CD8-positive, alpha-beta memory T cell (primary cell): ENCODE measurements around the gene NRF1. TPM values are rescaled to one million over a fixed set of nuclear protein-coding genes. Genes with fewer than 3 reads are reported as not detected.
"Not testable (repeated sequence)": the region's sequence is repeated elsewhere in the genome, so short reads cannot be mapped to it uniquely, and the experiment has no call there.

Experiments
- CTCF ChIA-PET: fragments of 350-600 bp; sonication (Branson Sonifier 250); formaldehyde crosslinking; loops from one replicate; lab custom pipeline; 2021; ENCODE audit warnings: antibody characterized with exemption; lab: Charles Lee
- POLR2A ChIA-PET: fragments of 350-600 bp; sonication (Branson Sonifier 250); formaldehyde crosslinking; loops from one replicate; lab custom pipeline; 2021; ENCODE audit warnings: antibody characterized with exemption; lab: Charles Lee
- DNase-seq, 5 donors: peaks; one replicate each; pipeline versions ENCODE4 v3.0.0 to v3.0.0-alpha.2; 2020 to 2022; ENCODE audit warnings: mixed read lengths in 1 of 5
- H3K27ac ChIP-seq: one replicate; pipeline ENCODE4 v1.7.0; 2013; ENCODE audit warnings: low read depth, mild to moderate bottlenecking, low read length, moderate library complexity
- H3K27me3 ChIP-seq: 2 replicates; pipeline ENCODE4 v1.7.0; 2013; ENCODE audit warnings: low read length, mild to moderate bottlenecking; ENCODE audit not compliant: insufficient read depth, poor library complexity, severe bottlenecking
- H3K36me3 ChIP-seq: 2 replicates; pipeline ENCODE4 v1.7.0; 2013; ENCODE audit warnings: mild to moderate bottlenecking, low read length, moderate library complexity; ENCODE audit not compliant: insufficient read depth
- H3K4me1 ChIP-seq: 2 replicates; pipeline ENCODE4 v1.7.0; 2013; ENCODE audit warnings: mild to moderate bottlenecking, low read length, moderate library complexity; ENCODE audit not compliant: insufficient read depth
- H3K4me3 ChIP-seq: 2 replicates; pipeline ENCODE4 v1.7.0; 2013; ENCODE audit warnings: mild to moderate bottlenecking, low read length
- H3K9me3 ChIP-seq: 2 replicates; pipeline ENCODE4 v1.7.0; 2013; ENCODE audit warnings: mild to moderate bottlenecking, low read length
- H3K27ac Mint-ChIP-seq, 8 donors: one replicate each; pipeline ENCODE4 v1.8.0; 2020 to 2021; ENCODE audit warnings: mixed read lengths in 8 of 8, mild to moderate bottlenecking in 6 of 8, inconsistent platforms in 3 of 8, moderate library complexity in 3 of 8
- H3K27me3 Mint-ChIP-seq, 2 donors: one replicate each; pipeline ENCODE4 v1.8.0; 2020 to 2021; ENCODE audit warnings: mixed read lengths in 2 of 2, mild to moderate bottlenecking in 1 of 2, moderate library complexity in 1 of 2
- H3K36me3 Mint-ChIP-seq, 3 donors: one replicate each; pipeline ENCODE4 v1.8.0; 2020 to 2021; ENCODE audit warnings: mixed read lengths in 3 of 3, inconsistent platforms in 1 of 3, mild to moderate bottlenecking in 1 of 3
- H3K4me1 Mint-ChIP-seq, 3 donors: one replicate each; pipeline ENCODE4 v1.8.0; 2020 to 2021; ENCODE audit warnings: mixed read lengths in 3 of 3, inconsistent platforms in 1 of 3, mild to moderate bottlenecking in 1 of 3
- H3K4me3 Mint-ChIP-seq, 7 donors: one replicate each; pipeline ENCODE4 v1.8.0; 2020 to 2021; ENCODE audit warnings: mixed read lengths in 7 of 7, mild to moderate bottlenecking in 6 of 7, moderate library complexity in 4 of 7, inconsistent platforms in 2 of 7
- H3K9me3 Mint-ChIP-seq, 5 donors: one replicate each; pipeline ENCODE4 v1.8.0; 2020 to 2022; ENCODE audit warnings: mixed read lengths in 5 of 5, mild to moderate bottlenecking in 3 of 5, moderate library complexity in 2 of 5, inconsistent platforms in 1 of 5
- polyA plus RNA-seq: library from polyadenylated mRNA; unstranded; fragments of 300-500 nt; fragmentation: Illumina TruSeq; gene quantifications from one replicate; pipeline ENCODE4 v1.2.3, GENCODE V29; 2021
- total RNA-seq, 2 experiments: library from RNA; stranded (reverse); gene quantifications; one replicate each; pipeline ENCODE4 v1.2.3, GENCODE V29; 2021

NRF1 gene
- total and polyA plus RNA-seq, 3 experiments from 2014 or later: 22.6 to 23.7 (median 23.3) TPM

DNA sequence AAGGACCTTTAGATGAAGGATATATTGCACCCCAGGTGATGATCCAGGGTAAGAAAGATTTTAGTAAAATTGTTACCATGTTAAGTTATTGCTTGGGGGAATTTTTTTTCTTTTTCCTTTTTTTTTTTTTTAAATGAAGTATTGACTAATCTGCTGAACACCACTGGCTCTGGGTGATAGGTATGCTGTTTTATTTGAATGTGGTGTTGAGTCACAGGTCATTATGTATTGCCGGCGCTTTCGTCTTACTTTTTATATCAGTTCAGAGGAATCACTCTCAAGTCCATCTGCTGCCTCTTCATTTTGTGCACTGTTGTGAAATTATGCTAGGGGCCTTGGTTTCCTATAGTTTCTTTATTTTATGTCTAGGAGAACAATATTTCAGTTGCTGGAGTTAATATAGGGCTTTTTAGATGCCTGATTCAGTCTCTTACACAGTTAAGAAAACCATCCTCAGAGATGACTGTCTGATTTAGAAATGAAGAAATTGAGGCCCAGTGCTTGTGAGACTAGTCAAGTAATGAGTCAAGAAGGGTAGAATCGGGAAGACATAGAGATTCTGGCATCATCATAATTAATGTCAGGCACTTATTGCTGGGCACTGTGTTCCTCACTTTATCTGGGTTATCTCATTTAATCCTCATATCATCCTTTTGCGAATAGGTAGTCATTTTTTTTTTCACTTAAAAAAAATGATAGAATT, 38.7 kb downstream of the NRF1 start:
- Histone ChIP-seq H3K4me1 (peaks cover 7% of the 10 kb centered on the region), H3K27me3 (no peaks in the 10 kb centered on the region), H3K4me3 (no peak overlapping the region), H3K36me3 (no peaks in the 10 kb centered on the region), H3K9me3 (no peaks in the 10 kb centered on the region), H3K27ac (no peak overlapping the region)
- Mint-ChIP-seq H3K27me3 (peaks cover 0 to 2% of the 10 kb centered on the region in 2 donors), H3K36me3 (peaks cover 3 to 32% (median 6%) of the 10 kb centered on the region in 3 donors), H3K27ac (peak overlapping the region in 2 of 8 donors; percentile 34 to 52), H3K4me1 (peaks cover 35 to 63% (median 46%) of the 10 kb centered on the region in 3 donors), H3K4me3 (no peak overlapping the region), H3K9me3 (no peaks in the 10 kb centered on the region)
- POLR2A ChIA-PET: no interaction called here
- CTCF ChIA-PET: no interaction called here
- no peak for DNase-seq

DNA sequence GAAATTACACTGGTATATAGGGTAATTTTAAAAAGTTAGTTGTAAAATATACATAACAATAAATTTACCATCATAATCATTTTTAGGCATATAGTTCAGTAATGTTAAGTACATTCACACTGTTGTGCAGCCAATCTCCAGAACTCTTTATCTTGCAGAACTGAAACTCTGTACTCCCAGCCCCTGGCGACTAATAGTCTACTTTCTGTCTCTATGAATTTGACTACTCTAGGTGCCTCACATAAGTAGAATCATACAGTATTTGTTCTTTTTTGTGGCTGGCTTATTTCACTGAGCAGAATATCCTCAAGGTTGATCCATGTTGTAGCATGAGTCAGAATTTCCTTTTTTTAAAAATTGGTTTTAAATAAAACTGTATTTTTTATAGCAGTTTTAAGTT, 41.4 kb downstream of the NRF1 start:
- Histone ChIP-seq H3K27ac (no peak overlapping the region), H3K4me3 (no peak overlapping the region), H3K27me3 (no peaks in the 10 kb centered on the region), H3K4me1 (peaks cover 7% of the 10 kb centered on the region), H3K9me3 (no peaks in the 10 kb centered on the region), H3K36me3 (peaks cover 10% of the 10 kb centered on the region)
- ChIA-PET CTCF (no interaction called here), POLR2A (no interaction called here)
- H3K4me1 Mint-ChIP-seq: peaks cover 30 to 60% (median 39%) of the 10 kb centered on the region in 3 donors
- H3K4me3 Mint-ChIP-seq: no peak overlapping the region
- no peaks in the 10 kb centered on the region for H3K9me3 Mint-ChIP-seq
- no peak overlapping the region for H3K27ac Mint-ChIP-seq
- H3K27me3 Mint-ChIP-seq: peaks cover 0 to 2% of the 10 kb centered on the region in 2 donors
- DNase-seq: no peak
- H3K36me3 Mint-ChIP-seq: peaks cover 2 to 36% (median 4%) of the 10 kb centered on the region in 3 donors

DNA sequence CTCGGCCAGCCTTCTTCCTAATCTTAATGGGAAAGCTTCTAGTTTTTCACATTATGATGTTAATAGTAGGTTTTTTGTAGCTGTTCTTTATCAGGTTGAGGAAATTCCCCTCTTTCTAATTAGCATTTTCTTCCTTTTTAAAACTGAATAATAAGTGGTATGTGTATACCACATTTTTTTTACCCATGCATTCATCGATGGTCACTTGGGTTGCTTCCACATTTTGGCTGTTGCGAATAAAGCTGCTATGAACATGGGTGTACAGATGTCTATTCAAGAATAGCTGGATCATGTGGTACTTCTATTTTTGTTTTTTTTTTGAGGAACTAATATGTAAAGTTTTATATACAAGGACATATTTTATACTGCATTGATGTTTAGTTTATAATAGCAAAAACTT, 44.3 kb downstream of the NRF1 start:
- ChIA-PET POLR2A (no interaction called here), CTCF (no interaction called here)
- no peak for DNase-seq
- no peak overlapping the region for H3K27ac Mint-ChIP-seq
- no peaks in the 10 kb centered on the region for H3K27me3 Mint-ChIP-seq
- peaks cover 19 to 51% (median 24%) of the 10 kb centered on the region in 3 donors for H3K36me3 Mint-ChIP-seq
- Histone ChIP-seq H3K9me3 (no peaks in the 10 kb centered on the region), H3K27me3 (no peaks in the 10 kb centered on the region), H3K4me3 (no peak overlapping the region), H3K27ac (no peak overlapping the region), H3K36me3 (peaks cover 19% of the 10 kb centered on the region), H3K4me1 (no peaks in the 10 kb centered on the region)
- H3K9me3 Mint-ChIP-seq: no peaks in the 10 kb centered on the region
- no peak overlapping the region for H3K4me3 Mint-ChIP-seq
- peaks cover 19 to 41% (median 22%) of the 10 kb centered on the region in 3 donors for H3K4me1 Mint-ChIP-seq

DNA sequence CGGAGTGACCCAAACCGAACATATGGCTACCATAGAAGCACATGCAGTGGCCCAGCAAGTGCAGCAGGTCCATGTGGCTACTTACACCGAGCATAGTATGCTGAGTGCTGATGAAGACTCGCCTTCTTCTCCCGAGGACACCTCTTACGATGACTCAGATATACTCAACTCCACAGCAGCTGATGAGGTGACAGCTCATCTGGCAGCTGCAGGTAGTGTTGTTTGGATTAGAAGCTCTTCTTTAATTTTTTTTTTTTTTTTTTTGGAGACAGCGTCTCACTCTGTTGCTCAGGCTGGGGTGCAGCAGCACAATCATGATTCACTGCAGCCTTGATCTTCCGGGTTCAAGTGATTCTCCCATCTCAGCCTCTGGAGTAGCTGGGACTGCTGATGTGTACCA, 45.8 kb downstream of the NRF1 start:
- POLR2A ChIA-PET: no interaction called here
- H3K27me3 ChIP-seq: no peaks in the 10 kb centered on the region
- peaks cover 27% of the 10 kb centered on the region for H3K36me3 ChIP-seq
- Mint-ChIP-seq H3K36me3 (peaks cover 32 to 62% (median 34%) of the 10 kb centered on the region in 3 donors), H3K4me1 (peaks cover 22 to 34% (median 24%) of the 10 kb centered on the region in 3 donors), H3K9me3 (peaks cover 0 to 9% (median 5%) of the 10 kb centered on the region in 5 donors), H3K27ac (peak overlapping the region in 1 of 8 donors; percentile 9), H3K27me3 (no peaks in the 10 kb centered on the region), H3K4me3 (no peak overlapping the region)
- CTCF ChIA-PET: interaction anchor here (0.6 kb wide), 1 partner anchor 62 kb away, joined by 3 read pairs; no protein-coding TSS in a partner anchor
- H3K4me3 ChIP-seq: no peak overlapping the region
- no peak overlapping the region for H3K27ac ChIP-seq
- H3K4me1 ChIP-seq: no peaks in the 10 kb centered on the region
- peaks cover 6% of the 10 kb centered on the region for H3K9me3 ChIP-seq
- no peak for DNase-seq

DNA sequence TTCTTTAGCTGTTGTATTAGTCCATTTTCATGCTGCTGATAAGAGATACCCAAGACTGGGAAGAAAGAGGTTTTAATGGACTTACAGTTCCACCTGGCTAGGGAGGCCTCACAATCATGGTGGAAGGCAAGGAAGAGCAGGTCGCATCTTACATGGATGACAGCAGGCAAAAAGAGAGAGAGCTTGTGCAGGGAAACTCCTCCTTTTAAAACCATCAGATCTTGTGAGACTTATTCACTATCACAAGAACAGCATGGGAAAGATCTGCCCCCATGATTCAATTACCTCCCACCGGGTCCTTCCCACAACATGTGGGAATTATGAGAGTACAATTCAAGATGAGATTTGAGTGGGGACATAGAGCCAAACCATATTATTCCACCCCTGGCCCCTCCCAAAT, 48.4 kb downstream of the NRF1 start:
- H3K9me3 Mint-ChIP-seq, CTCF ChIA-PET, H3K27me3 Mint-ChIP-seq, H3K27me3 ChIP-seq, H3K9me3 ChIP-seq, DNase-seq, H3K4me3 Mint-ChIP-seq, H3K27ac ChIP-seq, H3K4me1 ChIP-seq, H3K4me3 ChIP-seq, POLR2A ChIA-PET: not testable (repeated sequence)
- Mint-ChIP-seq H3K36me3 (peaks cover 32 to 72% (median 36%) of the 10 kb centered on the region in 3 donors), H3K27ac (peak overlapping the region in 2 of 8 donors; percentile 17 to 43), H3K4me1 (peaks cover 7 to 21% (median 19%) of the 10 kb centered on the region in 3 donors)
- peaks cover 27% of the 10 kb centered on the region for H3K36me3 ChIP-seq

DNA sequence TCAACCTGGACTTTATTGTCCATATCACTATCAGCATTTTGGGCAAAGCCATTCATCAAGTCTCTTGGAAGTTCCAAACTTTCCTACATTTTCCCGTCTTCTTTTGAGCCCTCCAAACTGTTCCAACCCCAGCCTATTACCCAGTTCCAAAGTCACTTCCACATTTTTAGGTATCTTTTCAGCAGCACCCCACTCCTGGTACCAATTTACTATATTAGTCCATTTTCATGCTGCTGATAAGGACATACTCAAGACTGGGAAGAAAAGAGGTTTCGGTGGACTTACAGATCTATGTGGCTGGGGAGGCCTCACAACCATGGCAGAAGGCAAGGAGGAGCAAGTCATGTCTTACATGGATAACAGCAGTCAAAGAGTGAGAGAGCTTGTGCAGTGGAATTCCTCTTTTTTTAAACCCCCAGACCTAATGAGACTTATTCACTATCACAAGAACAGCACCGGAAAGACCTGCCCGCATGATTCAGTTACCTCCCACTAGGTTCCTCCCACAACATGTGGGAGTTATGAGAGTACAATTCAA, 50.2 kb downstream of the NRF1 start:
- CTCF ChIA-PET: no interaction called here
- POLR2A ChIA-PET: no interaction called here
- Mint-ChIP-seq H3K4me3 (no peak overlapping the region), H3K9me3 (peaks cover 0 to 9% (median 5%) of the 10 kb centered on the region in 5 donors), H3K27ac (peak overlapping the region in 1 of 8 donors; percentile 3), H3K36me3 (peaks cover 32 to 73% (median 36%) of the 10 kb centered on the region in 3 donors), H3K27me3 (no peaks in the 10 kb centered on the region), H3K4me1 (peaks cover 4 to 17% (median 15%) of the 10 kb centered on the region in 3 donors)
- Histone ChIP-seq H3K4me3 (no peak overlapping the region), H3K27ac (no peak overlapping the region), H3K9me3 (peaks cover 6% of the 10 kb centered on the region), H3K4me1 (no peaks in the 10 kb centered on the region), H3K27me3 (no peaks in the 10 kb centered on the region), H3K36me3 (peaks cover 27% of the 10 kb centered on the region)
- DNase-seq: no peak

DNA sequence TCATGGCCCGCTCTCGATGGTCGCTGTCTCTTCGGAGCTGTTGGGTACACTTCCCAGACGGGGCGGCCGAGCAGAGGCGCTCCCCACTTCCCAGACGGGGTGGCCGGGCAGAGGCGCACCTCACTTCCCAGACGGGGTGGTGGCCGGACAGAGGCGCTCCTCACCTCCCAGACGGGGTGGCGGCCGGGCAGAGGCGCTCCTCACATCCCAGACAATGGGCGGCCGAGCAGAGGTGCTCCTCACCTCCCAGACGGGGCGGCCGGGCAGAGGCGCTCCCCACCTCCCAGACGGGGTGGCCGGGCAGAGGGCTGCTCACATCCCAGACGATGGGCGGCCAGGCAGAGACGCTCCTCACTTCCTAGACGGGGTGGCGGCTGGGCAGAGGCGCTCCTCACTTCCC, 51.7 kb downstream of the NRF1 start:
- H3K27me3 ChIP-seq, H3K9me3 ChIP-seq, POLR2A ChIA-PET, H3K27ac ChIP-seq, H3K9me3 Mint-ChIP-seq, H3K4me3 ChIP-seq, H3K4me1 ChIP-seq, H3K27me3 Mint-ChIP-seq, CTCF ChIA-PET, H3K27ac Mint-ChIP-seq, DNase-seq, H3K4me3 Mint-ChIP-seq: not testable (repeated sequence)
- Mint-ChIP-seq H3K4me1 (peaks cover 4 to 20% (median 9%) of the 10 kb centered on the region in 3 donors), H3K36me3 (peaks cover 27 to 59% (median 37%) of the 10 kb centered on the region in 3 donors)
- peaks cover 13% of the 10 kb centered on the region for H3K36me3 ChIP-seq
